Measurements from ENCODE around the gene DVL2. TPM values are rescaled to one million over a fixed set of nuclear protein-coding genes. Genes with fewer than 3 reads are reported as not detected.
A peak's percentile ranks its signal among the peaks of the same experiment; 100 is the strongest.

DVL2 gene
- total RNA-seq, 1 experiment from 2014 or later = 67.3 TPM

DNA sequence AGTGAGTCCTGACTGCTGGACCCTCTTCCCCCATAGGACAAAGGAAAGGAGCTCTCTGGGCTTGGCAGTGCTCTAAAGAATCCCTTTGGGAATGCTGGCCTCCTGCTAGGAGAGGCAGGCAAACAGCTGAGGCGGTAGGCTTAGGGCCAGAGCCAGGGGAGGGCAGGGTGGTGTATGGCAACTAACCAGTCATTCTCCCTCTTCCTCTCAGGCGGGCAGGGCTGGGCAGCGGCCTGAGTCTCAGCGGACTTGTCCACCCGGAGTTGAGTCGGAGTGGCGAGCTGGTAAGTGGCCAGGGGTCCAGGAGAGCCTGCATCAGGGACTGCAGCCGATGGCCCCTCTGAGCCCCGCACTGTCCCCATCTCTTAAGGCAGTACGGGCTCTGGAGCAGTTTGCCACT lies 10.2 kb downstream of the DVL2 start (continued):
- TF ChIP-seq, protein P1, sequence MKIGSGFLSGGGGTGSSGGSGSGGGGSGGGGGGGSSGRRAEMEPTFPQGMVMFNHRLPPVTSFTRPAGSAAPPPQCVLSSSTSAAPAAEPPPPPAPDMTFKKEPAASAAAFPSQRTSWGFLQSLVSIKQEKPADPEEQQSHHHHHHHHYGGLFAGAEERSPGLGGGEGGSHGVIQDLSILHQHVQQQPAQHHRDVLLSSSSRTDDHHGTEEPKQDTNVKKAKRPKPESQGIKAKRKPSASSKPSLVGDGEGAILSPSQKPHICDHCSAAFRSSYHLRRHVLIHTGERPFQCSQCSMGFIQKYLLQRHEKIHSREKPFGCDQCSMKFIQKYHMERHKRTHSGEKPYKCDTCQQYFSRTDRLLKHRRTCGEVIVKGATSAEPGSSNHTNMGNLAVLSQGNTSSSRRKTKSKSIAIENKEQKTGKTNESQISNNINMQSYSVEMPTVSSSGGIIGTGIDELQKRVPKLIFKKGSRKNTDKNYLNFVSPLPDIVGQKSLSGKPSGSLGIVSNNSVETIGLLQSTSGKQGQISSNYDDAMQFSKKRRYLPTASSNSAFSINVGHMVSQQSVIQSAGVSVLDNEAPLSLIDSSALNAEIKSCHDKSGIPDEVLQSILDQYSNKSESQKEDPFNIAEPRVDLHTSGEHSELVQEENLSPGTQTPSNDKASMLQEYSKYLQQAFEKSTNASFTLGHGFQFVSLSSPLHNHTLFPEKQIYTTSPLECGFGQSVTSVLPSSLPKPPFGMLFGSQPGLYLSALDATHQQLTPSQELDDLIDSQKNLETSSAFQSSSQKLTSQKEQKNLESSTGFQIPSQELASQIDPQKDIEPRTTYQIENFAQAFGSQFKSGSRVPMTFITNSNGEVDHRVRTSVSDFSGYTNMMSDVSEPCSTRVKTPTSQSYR (CRISPR knock-in tag; IDR thresholded peaks at IDR 0.05) = no peak
- TF ChIP-seq OVOL2 (CRISPR knock-in tag; IDR thresholded peaks at IDR 0.05; ENCODE audit: borderline replicate concordance) (no peak), SMAD3 (CRISPR knock-in tag; IDR thresholded peaks at IDR 0.05; ENCODE audit: borderline replicate concordance) (no peak), JAZF1 (CRISPR knock-in tag; IDR thresholded peaks at IDR 0.05) (no peak)
- TF ChIP-seq, protein P2, sequence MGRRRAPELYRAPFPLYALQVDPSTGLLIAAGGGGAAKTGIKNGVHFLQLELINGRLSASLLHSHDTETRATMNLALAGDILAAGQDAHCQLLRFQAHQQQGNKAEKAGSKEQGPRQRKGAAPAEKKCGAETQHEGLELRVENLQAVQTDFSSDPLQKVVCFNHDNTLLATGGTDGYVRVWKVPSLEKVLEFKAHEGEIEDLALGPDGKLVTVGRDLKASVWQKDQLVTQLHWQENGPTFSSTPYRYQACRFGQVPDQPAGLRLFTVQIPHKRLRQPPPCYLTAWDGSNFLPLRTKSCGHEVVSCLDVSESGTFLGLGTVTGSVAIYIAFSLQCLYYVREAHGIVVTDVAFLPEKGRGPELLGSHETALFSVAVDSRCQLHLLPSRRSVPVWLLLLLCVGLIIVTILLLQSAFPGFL (CRISPR knock-in tag; IDR thresholded peaks at IDR 0.05; ENCODE audit: borderline replicate concordance) = no peak
- TF ChIP-seq, protein P3, sequence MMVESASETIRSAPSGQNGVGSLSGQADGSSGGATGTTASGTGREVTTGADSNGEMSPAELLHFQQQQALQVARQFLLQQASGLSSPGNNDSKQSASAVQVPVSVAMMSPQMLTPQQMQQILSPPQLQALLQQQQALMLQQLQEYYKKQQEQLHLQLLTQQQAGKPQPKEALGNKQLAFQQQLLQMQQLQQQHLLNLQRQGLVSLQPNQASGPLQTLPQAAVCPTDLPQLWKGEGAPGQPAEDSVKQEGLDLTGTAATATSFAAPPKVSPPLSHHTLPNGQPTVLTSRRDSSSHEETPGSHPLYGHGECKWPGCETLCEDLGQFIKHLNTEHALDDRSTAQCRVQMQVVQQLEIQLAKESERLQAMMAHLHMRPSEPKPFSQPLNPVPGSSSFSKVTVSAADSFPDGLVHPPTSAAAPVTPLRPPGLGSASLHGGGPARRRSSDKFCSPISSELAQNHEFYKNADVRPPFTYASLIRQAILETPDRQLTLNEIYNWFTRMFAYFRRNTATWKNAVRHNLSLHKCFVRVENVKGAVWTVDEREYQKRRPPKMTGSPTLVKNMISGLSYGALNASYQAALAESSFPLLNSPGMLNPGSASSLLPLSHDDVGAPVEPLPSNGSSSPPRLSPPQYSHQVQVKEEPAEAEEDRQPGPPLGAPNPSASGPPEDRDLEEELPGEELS (CRISPR knock-in tag; IDR thresholded peaks at IDR 0.05) = no peak
- TF ChIP-seq, protein P4, sequence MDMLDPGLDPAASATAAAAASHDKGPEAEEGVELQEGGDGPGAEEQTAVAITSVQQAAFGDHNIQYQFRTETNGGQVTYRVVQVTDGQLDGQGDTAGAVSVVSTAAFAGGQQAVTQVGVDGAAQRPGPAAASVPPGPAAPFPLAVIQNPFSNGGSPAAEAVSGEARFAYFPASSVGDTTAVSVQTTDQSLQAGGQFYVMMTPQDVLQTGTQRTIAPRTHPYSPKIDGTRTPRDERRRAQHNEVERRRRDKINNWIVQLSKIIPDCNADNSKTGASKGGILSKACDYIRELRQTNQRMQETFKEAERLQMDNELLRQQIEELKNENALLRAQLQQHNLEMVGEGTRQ (CRISPR knock-in tag; IDR thresholded peaks at IDR 0.05) = no peak
- TF ChIP-seq, protein P5, sequence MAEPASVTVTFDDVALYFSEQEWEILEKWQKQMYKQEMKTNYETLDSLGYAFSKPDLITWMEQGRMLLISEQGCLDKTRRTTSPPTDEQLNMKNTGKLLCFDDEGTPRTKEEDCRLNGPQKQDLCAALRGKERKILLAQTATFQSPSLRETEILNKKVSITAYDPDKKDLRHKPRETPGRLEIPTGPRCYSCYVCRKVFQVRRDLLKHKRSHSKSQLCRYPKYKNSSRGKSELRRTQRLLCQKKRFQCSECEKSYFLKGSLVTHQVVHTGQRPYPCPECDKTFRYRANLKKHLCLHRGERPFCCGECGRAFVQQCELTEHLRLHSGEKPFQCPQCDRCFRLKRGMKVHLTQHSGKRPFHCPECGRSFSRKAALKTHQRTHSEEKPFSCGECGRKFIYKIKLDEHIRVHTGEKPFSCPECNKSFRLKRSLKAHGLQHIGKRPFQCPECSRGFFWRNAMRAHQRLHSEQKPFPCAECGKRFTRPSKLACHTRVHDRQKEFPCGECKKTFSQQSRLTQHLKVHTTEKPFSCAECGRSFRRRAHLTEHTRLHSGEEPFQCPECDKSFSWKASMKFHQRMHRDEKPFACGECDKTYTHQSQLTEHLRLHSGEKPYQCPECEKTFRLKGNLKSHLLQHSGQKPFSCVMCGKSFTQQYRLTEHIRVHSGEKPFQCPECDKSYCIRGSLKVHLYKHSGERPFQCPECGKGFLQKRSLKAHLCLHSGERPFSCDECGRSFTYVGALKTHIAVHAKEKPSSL (CRISPR knock-in tag; conservative IDR thresholded peaks at IDR 0.05) = no peak
- TF ChIP-seq, protein P6, sequence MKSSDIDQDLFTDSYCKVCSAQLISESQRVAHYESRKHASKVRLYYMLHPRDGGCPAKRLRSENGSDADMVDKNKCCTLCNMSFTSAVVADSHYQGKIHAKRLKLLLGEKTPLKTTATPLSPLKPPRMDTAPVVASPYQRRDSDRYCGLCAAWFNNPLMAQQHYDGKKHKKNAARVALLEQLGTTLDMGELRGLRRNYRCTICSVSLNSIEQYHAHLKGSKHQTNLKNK (CRISPR knock-in tag; IDR thresholded peaks at IDR 0.05) = no peak

DNA sequence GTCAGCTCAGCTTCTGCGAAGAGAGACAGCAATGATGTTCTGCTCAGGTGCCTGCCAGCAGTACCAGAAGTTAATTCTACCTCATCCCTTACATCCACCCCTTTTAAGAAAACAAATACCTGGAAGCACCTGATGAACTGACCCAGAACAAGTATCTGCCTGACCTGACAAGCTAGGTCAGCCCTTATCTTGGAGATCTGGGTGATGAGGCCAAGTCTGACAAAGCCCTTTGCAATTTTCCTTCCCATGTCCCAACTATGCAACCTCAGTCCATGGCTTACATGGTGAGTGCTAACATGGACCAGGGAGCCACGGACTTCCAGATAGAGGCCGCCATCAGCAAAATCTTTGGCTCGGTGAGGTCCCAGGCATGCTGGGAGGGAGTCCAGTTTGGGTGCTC lies 10.9 kb downstream of the DVL2 start:
- peak overlapping the region; percentile 49; the same call in 1 of the 2 replicates for H3K27ac Mint-ChIP-seq
- H3K4me3 Mint-ChIP-seq = no peak overlapping the region
- peaks cover 23% of the 10 kb centered on the region for H3K4me1 Mint-ChIP-seq
- peaks cover 24% of the 10 kb centered on the region for H3K36me3 Mint-ChIP-seq
- no peak for DNase-seq (ENCODE audit: low spot score)
- no peak for ATAC-seq
- peaks cover 4% of the 10 kb centered on the region; the same call in 1 of the 2 replicates for H3K27me3 Mint-ChIP-seq (ENCODE audit: low read depth)
- TF ChIP-seq, protein P7, sequence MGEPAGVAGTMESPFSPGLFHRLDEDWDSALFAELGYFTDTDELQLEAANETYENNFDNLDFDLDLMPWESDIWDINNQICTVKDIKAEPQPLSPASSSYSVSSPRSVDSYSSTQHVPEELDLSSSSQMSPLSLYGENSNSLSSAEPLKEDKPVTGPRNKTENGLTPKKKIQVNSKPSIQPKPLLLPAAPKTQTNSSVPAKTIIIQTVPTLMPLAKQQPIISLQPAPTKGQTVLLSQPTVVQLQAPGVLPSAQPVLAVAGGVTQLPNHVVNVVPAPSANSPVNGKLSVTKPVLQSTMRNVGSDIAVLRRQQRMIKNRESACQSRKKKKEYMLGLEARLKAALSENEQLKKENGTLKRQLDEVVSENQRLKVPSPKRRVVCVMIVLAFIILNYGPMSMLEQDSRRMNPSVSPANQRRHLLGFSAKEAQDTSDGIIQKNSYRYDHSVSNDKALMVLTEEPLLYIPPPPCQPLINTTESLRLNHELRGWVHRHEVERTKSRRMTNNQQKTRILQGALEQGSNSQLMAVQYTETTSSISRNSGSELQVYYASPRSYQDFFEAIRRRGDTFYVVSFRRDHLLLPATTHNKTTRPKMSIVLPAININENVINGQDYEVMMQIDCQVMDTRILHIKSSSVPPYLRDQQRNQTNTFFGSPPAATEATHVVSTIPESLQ (CRISPR knock-in tag; IDR thresholded peaks at IDR 0.05) = no peak
- TF ChIP-seq ELF4 (CRISPR knock-in tag; IDR thresholded peaks at IDR 0.05; ENCODE audit: low read depth) (no peak), ATF1 (CRISPR knock-in tag; IDR thresholded peaks at IDR 0.05) (no peak), NFATC4 (CRISPR knock-in tag; IDR thresholded peaks at IDR 0.05) (no peak)
- TF ChIP-seq, protein P8, sequence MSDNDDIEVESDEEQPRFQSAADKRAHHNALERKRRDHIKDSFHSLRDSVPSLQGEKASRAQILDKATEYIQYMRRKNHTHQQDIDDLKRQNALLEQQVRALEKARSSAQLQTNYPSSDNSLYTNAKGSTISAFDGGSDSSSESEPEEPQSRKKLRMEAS (CRISPR knock-in tag; IDR thresholded peaks at IDR 0.05) = no peak
- TF ChIP-seq, protein P1 (CRISPR knock-in tag; IDR thresholded peaks at IDR 0.05) = no peak
- ChIA-PET CTCF (interaction anchor here (1.0 kb wide), 2 partner anchors 9 to 73 kb away, joined by 3 to 4 read pairs; no protein-coding TSS in a partner anchor), POLR2A (no interaction called here)
- no peaks in the 10 kb centered on the region for H3K9me3 Mint-ChIP-seq
